ENCODE results near the gene NFKBIA. TPM values are rescaled to one million over a fixed set of nuclear protein-coding genes. Genes with fewer than 3 reads are reported as not detected.

NFKBIA gene
- total RNA-seq, 1 experiment from 2014 or later = 29.3 TPM

GRCh38 chr14:35387219-35387618 lies 17.3 kb downstream of the NFKBIA start (continued):
- TF ChIP-seq, protein P1, sequence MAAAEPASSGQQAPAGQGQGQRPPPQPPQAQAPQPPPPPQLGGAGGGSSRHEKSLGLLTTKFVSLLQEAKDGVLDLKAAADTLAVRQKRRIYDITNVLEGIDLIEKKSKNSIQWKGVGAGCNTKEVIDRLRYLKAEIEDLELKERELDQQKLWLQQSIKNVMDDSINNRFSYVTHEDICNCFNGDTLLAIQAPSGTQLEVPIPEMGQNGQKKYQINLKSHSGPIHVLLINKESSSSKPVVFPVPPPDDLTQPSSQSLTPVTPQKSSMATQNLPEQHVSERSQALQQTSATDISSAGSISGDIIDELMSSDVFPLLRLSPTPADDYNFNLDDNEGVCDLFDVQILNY (CRISPR knock-in tag; IDR thresholded peaks at IDR 0.05) = no peak
- TF ChIP-seq USF1 (CRISPR knock-in tag; IDR thresholded peaks at IDR 0.05) = no peak
- TF ChIP-seq JAZF1 (CRISPR knock-in tag; IDR thresholded peaks at IDR 0.05) = no peak

DNA sequence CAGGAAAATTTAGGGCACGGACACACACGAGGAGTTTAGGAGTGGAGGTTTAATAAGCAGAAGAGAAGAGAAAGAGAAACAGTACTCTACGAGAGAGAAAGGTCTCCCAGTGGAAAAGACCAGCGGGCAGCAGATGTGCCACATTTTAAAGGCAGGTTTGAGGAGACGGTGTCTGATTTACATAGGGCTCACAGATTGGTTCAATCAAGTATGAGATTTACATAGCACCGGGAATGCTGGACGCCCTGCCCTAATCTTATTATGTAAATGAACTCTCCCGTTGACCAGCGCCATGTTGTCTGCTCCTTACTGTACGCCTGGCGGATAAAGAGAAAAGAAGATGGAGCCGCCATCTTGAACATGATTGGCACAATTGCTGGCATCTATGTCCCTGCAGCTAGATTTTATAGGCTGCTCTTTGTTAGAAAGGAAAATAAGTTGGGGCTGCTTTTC lies 17.9 kb downstream of the NFKBIA start:
- TF ChIP-seq TP53 (CRISPR knock-in tag; IDR thresholded peaks at IDR 0.05) = no peak
- no peak for TF ChIP-seq FOXP1 (CRISPR knock-in tag; IDR thresholded peaks at IDR 0.05; ENCODE audit: borderline replicate concordance)
- no peak for TF ChIP-seq ELF4 (CRISPR knock-in tag; IDR thresholded peaks at IDR 0.05; ENCODE audit: low read depth)
- no peak overlapping the region for H3K4me3 Mint-ChIP-seq
- H3K9me3 Mint-ChIP-seq = no peaks in the 10 kb centered on the region
- ChIA-PET POLR2A (no interaction called here), CTCF (no interaction called here)
- DNase-seq (ENCODE audit: low spot score) (no peak), ATAC-seq (no peak)
- no peaks in the 10 kb centered on the region for H3K27me3 Mint-ChIP-seq (ENCODE audit: low read depth)
- no peak overlapping the region for H3K27ac Mint-ChIP-seq
- peaks cover 16% of the 10 kb centered on the region for H3K4me1 Mint-ChIP-seq
- H3K36me3 Mint-ChIP-seq = no peaks in the 10 kb centered on the region

DNA sequence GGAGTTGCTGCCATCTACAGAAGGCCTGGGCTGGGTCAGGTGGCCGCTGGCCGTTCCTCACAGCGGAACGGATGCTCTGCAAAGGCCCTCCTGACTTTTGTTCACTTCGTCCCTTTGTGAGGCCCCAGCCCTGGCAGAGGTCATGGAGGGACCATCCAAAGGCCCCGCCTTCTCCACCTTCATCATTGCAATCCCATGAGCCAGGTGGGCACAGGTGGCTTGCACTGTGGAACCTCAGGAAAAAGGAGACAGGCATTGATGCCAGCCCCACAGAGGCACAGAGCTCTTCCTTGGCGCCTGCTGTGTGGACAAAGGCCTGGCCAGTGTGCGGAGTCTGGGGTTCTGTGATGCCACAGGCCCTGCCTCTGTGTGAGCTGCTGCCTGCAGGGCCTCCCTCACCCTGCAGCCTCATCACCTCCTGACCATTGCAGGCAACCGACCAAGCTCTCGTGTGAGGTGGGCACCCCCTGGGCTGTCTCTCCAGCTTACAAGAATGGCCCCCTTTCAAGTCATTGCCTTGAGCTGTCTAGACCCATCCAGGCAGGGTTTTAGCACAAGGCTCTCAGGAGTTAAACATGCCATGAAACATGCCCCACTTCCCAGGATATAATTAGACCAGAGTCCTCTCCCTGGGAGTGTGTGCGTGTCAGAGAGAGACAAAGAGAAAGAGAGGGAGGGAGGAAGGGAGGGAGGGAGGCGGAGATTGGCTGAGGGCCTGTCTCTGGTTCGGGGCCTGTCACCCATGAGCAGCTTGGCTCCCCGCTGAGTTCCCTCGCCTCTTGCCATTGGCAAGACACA lies 19.3 kb downstream of the NFKBIA start:
- H3K9me3 Mint-ChIP-seq = no peaks in the 10 kb centered on the region

DNA sequence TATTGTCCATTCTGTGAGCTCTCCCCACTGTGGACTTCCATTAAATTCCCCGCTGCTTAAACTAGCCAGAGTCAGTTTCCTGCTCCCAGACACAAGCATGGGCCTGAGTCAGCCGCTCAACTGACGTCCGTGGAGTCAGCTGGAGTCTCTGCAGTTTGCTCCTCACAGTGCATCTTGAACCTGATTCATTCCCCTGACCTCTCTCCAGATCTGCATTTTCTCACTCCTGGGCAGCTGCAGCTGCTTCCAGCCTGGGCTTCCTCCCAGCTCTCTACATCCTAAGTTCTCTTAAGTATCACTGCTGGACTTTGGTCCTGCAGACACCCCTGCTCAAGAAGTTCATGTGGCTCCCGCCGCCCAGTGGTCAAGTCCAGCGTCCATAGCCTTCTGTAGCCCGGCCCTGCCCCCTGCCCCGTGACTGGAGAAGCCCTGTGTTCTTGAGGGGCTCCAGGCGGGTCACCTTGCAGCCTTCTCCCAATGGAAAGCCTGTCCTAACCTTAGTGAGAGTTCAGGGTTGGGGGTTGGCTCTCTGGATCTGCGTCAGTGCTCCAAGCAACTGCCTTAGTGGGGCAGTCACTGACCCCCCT lies 20.0 kb downstream of the NFKBIA start:
- Mint-ChIP-seq H3K27me3 (ENCODE audit: low read depth) (no peaks in the 10 kb centered on the region), H3K9me3 (no peaks in the 10 kb centered on the region), H3K4me3 (no peak overlapping the region), H3K4me1 (peaks cover 11% of the 10 kb centered on the region), H3K36me3 (no peaks in the 10 kb centered on the region), H3K27ac (peak overlapping the region; percentile 75)
- ChIA-PET CTCF (no interaction called here), POLR2A (no interaction called here)
- ATAC-seq = no peak; the same call in 1 of the 2 replicates
- DNase-seq (ENCODE audit: low spot score) = no peak
- TF ChIP-seq FOXK1 (CRISPR knock-in tag; IDR thresholded peaks at IDR 0.05) (no peak), TP53 (CRISPR knock-in tag; IDR thresholded peaks at IDR 0.05) (no peak), ESRRA (CRISPR knock-in tag; IDR thresholded peaks at IDR 0.05; ENCODE audit: borderline replicate concordance) (no peak), ZNF138 (CRISPR knock-in tag; conservative IDR thresholded peaks at IDR 0.05) (no peak), HMGXB4 (CRISPR knock-in tag; IDR thresholded peaks at IDR 0.05) (no peak)
- TF ChIP-seq, protein P2, sequence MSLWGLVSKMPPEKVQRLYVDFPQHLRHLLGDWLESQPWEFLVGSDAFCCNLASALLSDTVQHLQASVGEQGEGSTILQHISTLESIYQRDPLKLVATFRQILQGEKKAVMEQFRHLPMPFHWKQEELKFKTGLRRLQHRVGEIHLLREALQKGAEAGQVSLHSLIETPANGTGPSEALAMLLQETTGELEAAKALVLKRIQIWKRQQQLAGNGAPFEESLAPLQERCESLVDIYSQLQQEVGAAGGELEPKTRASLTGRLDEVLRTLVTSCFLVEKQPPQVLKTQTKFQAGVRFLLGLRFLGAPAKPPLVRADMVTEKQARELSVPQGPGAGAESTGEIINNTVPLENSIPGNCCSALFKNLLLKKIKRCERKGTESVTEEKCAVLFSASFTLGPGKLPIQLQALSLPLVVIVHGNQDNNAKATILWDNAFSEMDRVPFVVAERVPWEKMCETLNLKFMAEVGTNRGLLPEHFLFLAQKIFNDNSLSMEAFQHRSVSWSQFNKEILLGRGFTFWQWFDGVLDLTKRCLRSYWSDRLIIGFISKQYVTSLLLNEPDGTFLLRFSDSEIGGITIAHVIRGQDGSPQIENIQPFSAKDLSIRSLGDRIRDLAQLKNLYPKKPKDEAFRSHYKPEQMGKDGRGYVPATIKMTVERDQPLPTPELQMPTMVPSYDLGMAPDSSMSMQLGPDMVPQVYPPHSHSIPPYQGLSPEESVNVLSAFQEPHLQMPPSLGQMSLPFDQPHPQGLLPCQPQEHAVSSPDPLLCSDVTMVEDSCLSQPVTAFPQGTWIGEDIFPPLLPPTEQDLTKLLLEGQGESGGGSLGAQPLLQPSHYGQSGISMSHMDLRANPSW (CRISPR knock-in tag; conservative IDR thresholded peaks at IDR 0.05; ENCODE audit: low read depth) = no peak

More for the DNA sequence above, 19.3 kb downstream of the NFKBIA start:
- DNase-seq (ENCODE audit: low spot score) (no peak), ATAC-seq (peak; percentile 43)
- peaks cover 11% of the 10 kb centered on the region for H3K4me1 Mint-ChIP-seq
- no peak overlapping the region for H3K4me3 Mint-ChIP-seq
- ChIA-PET CTCF (no interaction called here), POLR2A (no interaction called here)
- no peak overlapping the region for H3K27ac Mint-ChIP-seq
- no peaks in the 10 kb centered on the region for H3K27me3 Mint-ChIP-seq (ENCODE audit: low read depth)
- no peaks in the 10 kb centered on the region for H3K36me3 Mint-ChIP-seq
- TF ChIP-seq CBFB (CRISPR knock-in tag; IDR thresholded peaks at IDR 0.05; ENCODE audit: low read depth) (no peak), E2F1 (CRISPR knock-in tag; IDR thresholded peaks at IDR 0.05) (no peak), TEAD4 (CRISPR knock-in tag; IDR thresholded peaks at IDR 0.05) (no peak)
- TF ChIP-seq, protein P3, sequence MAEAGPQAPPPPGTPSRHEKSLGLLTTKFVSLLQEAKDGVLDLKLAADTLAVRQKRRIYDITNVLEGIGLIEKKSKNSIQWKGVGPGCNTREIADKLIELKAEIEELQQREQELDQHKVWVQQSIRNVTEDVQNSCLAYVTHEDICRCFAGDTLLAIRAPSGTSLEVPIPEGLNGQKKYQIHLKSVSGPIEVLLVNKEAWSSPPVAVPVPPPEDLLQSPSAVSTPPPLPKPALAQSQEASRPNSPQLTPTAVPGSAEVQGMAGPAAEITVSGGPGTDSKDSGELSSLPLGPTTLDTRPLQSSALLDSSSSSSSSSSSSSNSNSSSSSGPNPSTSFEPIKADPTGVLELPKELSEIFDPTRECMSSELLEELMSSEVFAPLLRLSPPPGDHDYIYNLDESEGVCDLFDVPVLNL (CRISPR knock-in tag; IDR thresholded peaks at IDR 0.05; ENCODE audit: borderline replicate concordance, low read depth) = no peak
